Kidney epithelial cell (primary cell): ENCODE results near the gene RAP1GAP2. TPM values are rescaled to one million over a fixed set of nuclear protein-coding genes. Genes with fewer than 3 reads are reported as not detected.

Experiments
- DNase-seq: peaks from one replicate; pipeline ENCODE4 v3.0.0-alpha.2; 2010; ENCODE audit warnings: low read depth
- H3K27me3 ChIP-seq: 2 replicates; pipeline ENCODE4 v1.6.0; 2011; ENCODE audit warnings: low read length; ENCODE audit not compliant: control insufficient read depth, insufficient read depth
- H3K36me3 ChIP-seq: 2 replicates; pipeline ENCODE4 v1.5.1; 2011; ENCODE audit warnings: low read length; ENCODE audit not compliant: control insufficient read depth, insufficient read depth
- H3K4me3 ChIP-seq: 2 replicates; pipeline ENCODE4 v1.5.1; 2011; ENCODE audit warnings: low read depth, mild to moderate bottlenecking, control low read depth, low read length
- total RNA-seq: library from RNA; depleted of rRNA; stranded (reverse); fragments of >200 nt; gene quantifications from 2 replicates; pipeline ENCODE4 v1.2.3, GENCODE V29; 2015
- TF ChIP-seq, protein P1 (sequence below): IDR thresholded peaks from 2 replicates; pipeline ENCODE4 v1.5.1; 2011; ENCODE audit warnings: mild to moderate bottlenecking, moderate library complexity, low read length, control low read depth, inconsistent platforms; ENCODE audit not compliant: insufficient read depth, poor library complexity, severe bottlenecking

RAP1GAP2 gene
- total RNA-seq, 1 donor from 2014 or later = 51.6 TPM

DNA sequence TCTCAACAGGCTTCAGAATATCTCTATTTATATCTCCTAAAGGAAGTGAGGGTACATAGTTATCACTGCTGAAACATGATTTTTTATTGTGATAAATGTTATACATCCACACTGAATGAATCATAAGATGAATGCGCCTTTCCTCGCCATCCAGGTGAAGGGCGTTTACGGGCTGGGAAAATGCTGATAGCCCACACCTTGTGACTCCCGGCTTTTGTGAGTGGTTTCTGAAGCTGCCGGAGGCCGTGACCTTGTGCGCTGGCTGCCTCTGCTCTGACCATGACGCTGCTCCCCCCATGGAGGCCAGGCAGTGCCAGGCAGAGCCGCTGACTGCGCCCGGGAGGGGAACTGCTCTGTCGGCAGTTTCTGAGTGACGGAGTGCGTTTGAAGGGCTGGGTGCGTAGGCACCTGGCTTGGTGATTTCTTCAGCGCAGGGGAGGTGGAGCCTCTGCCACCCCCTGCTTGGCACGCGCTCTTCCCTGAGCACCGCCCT lies 97.2 kb downstream of the RAP1GAP2 start:
- H3K4me3 ChIP-seq = no peak overlapping the region
- TF ChIP-seq, protein P1, sequence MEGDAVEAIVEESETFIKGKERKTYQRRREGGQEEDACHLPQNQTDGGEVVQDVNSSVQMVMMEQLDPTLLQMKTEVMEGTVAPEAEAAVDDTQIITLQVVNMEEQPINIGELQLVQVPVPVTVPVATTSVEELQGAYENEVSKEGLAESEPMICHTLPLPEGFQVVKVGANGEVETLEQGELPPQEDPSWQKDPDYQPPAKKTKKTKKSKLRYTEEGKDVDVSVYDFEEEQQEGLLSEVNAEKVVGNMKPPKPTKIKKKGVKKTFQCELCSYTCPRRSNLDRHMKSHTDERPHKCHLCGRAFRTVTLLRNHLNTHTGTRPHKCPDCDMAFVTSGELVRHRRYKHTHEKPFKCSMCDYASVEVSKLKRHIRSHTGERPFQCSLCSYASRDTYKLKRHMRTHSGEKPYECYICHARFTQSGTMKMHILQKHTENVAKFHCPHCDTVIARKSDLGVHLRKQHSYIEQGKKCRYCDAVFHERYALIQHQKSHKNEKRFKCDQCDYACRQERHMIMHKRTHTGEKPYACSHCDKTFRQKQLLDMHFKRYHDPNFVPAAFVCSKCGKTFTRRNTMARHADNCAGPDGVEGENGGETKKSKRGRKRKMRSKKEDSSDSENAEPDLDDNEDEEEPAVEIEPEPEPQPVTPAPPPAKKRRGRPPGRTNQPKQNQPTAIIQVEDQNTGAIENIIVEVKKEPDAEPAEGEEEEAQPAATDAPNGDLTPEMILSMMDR = no peak
- no peak for DNase-seq
- H3K36me3 ChIP-seq = no peaks in the 10 kb centered on the region
- H3K27me3 ChIP-seq = no peaks in the 10 kb centered on the region

GRCh38 chr17:2894782-2895181 lies 98.5 kb downstream of the RAP1GAP2 start:
- H3K4me3 ChIP-seq = no peak overlapping the region
- H3K36me3 ChIP-seq = no peaks in the 10 kb centered on the region
- TF ChIP-seq, protein P1 = no peak
- no peaks in the 10 kb centered on the region for H3K27me3 ChIP-seq
- DNase-seq = no peak

- H3K36me3 ChIP-seq = no peaks in the 10 kb centered on the region
- DNase-seq = no peak
- H3K27me3 ChIP-seq = no peaks in the 10 kb centered on the region
- no peak overlapping the region for H3K4me3 ChIP-seq
- TF ChIP-seq, protein P1 = no peak
These were observed 101.4 kb downstream of the RAP1GAP2 start for GRCh38 chr17:2897605-2898004.

- Histone ChIP-seq H3K36me3 (no peaks in the 10 kb centered on the region), H3K4me3 (no peak overlapping the region), H3K27me3 (no peaks in the 10 kb centered on the region)
- TF ChIP-seq, protein P1 = no peak
- DNase-seq = no peak
These were observed 102.2 kb downstream of the RAP1GAP2 start for GRCh38 chr17:2898255-2898926.

DNA sequence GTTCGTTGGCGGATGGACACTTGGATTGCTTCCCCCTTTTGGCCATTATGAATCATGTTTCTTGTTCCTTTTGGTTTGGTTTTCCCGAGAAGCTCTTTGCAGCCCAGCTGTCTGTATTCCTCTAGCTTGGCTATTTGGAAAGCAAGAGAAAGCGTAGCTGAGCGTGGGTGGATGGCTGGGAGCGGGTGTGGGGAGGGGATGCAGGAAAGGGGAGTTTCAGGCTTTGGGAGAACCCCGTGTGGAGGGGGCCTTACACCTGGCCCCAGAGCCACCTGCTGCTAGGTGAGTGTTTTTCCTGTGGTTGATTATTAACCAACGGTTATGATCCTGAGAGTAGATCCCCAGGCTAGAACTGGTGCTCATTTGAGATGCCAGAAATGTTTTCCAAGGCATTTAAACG lies 103.7 kb downstream of the RAP1GAP2 start:
- TF ChIP-seq, protein P1 = no peak
- Histone ChIP-seq H3K36me3 (no peaks in the 10 kb centered on the region), H3K27me3 (no peaks in the 10 kb centered on the region), H3K4me3 (no peak overlapping the region)
- no peak for DNase-seq

DNA sequence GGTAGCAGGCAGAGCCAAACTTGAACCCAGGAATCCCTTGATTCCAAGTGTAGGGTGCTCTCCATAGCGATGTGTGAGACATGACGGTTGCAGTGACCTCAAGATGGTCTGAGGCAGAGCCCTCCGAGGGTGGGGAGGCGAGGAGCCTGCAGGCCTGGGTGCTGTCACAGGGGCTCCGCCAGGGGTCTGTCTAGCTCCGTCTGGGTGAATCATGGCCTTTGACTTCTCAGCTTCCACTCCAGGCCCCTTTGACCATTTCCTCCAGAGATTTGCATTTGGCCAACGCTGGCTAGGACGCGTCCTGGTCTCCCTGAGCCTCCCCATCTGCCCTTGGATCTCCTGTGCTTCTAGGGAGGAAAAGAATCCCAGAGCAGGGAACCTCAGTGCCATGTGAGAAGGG lies 104.6 kb downstream of the RAP1GAP2 start:
- TF ChIP-seq, protein P1 = no peak
- no peak for DNase-seq

More for the DNA sequence above, 104.6 kb downstream of the RAP1GAP2 start:
- Histone ChIP-seq H3K4me3 (no peak overlapping the region), H3K36me3 (no peaks in the 10 kb centered on the region), H3K27me3 (no peaks in the 10 kb centered on the region)
